H1 (cell line): ENCODE results near the gene MKKS.

Experiments used
- CBX5 ChIP-seq: fragments of 300-800, 300-1000 bp; sonication (generic); IDR thresholded peaks from 2 replicates; pipeline ENCODE4 v1.7.1; 2016; ENCODE audit warnings: antibody characterized with exemption, low read length, low read depth
- FOSL1 ChIP-seq: IDR thresholded peaks from 2 replicates; pipeline ENCODE4 v1.6.1; 2011; ENCODE audit warnings: mild to moderate bottlenecking, low read depth, low read length, moderate library complexity; ENCODE audit not compliant: insufficient read depth
- POLR2A ChIP-seq, 2 experiments: IDR thresholded peaks; 1 replicate in 1 of 2; 2 replicates in 1 of 2; pipeline ENCODE4 v1.6.1; 2011; ENCODE audit warnings: low read depth in 2 of 2, low read length in 2 of 2, mild to moderate bottlenecking in 2 of 2; ENCODE audit errors: control extremely low read depth in 1 of 2
- TF ChIP-seq, protein P1 (sequence below), 3 experiments: IDR thresholded peaks; 1 replicate in 2 of 3; 2 replicates in 1 of 3; pipeline versions ENCODE4 v1.5.1 to v1.6.1; 2011; ENCODE audit warnings: low read length in 3 of 3, mild to moderate bottlenecking in 3 of 3, inconsistent platforms in 2 of 3, low read depth in 1 of 3, moderate library complexity in 1 of 3; ENCODE audit not compliant: insufficient read depth in 1 of 3; ENCODE audit errors: control extremely low read depth in 1 of 3

DNA sequence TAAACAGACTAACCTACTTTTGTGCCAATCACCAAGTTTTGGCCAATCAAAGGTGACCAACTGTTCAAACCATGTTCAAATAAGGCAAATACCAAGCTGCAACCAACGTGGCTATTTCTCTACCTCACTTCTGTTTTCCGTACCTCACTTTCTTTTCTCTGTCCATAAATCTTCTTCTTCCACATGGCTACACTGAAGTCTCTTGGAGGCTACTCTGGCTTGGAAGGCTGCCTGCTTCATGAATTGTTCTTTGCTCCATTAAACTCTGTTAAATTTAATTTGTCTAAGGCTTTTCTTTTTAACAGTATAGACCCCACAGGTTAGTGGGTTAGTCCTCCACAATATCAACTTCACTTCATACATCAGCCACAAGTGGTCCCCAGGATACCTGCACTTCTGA, 58.8 kb downstream of the MKKS start:
- no peak for TF ChIP-seq FOSL1
- no peak for TF ChIP-seq POLR2A (IDR thresholded peaks at IDR 0.05; ENCODE audit: control extremely low read depth in 1 of 2, low read depth in 2 of 2, low read length in 2 of 2)
- TF ChIP-seq, protein P1, sequence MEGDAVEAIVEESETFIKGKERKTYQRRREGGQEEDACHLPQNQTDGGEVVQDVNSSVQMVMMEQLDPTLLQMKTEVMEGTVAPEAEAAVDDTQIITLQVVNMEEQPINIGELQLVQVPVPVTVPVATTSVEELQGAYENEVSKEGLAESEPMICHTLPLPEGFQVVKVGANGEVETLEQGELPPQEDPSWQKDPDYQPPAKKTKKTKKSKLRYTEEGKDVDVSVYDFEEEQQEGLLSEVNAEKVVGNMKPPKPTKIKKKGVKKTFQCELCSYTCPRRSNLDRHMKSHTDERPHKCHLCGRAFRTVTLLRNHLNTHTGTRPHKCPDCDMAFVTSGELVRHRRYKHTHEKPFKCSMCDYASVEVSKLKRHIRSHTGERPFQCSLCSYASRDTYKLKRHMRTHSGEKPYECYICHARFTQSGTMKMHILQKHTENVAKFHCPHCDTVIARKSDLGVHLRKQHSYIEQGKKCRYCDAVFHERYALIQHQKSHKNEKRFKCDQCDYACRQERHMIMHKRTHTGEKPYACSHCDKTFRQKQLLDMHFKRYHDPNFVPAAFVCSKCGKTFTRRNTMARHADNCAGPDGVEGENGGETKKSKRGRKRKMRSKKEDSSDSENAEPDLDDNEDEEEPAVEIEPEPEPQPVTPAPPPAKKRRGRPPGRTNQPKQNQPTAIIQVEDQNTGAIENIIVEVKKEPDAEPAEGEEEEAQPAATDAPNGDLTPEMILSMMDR (IDR thresholded peaks at IDR 0.05; ENCODE audit: control extremely low read depth in 1 of 3, insufficient read depth in 1 of 3, low read depth in 1 of 3, low read length in 3 of 3): no peak
- TF ChIP-seq CBX5: no peak
